Activated naive CD8-positive, alpha-beta T cell treated with anti-CD3 and anti-CD28 coated beads, Interleukin-2, amount 50 U/mL, for 24 hours (primary cell): ENCODE data around the gene KIAA0825.

Source experiments
- ATAC-seq: fragments of 150-1000 bp; cut with Tn5 transposase; one replicate; pipeline ENCODE4 v1.10.0; 2021
- DNase-seq: peaks from one replicate; pipeline ENCODE4 v3.0.0; 2021
- H3K27ac Mint-ChIP-seq: one replicate; pipeline ENCODE4 v1.8.0; 2021; ENCODE audit warnings: mild to moderate bottlenecking, mixed read lengths
- H3K27me3 Mint-ChIP-seq: one replicate; pipeline ENCODE4 v1.8.0; 2021; ENCODE audit warnings: mixed read lengths
- H3K36me3 Mint-ChIP-seq: one replicate; pipeline ENCODE4 v1.8.0; 2021; ENCODE audit warnings: low read depth, mixed read lengths
- H3K4me1 Mint-ChIP-seq: one replicate; pipeline ENCODE4 v1.8.0; 2021; ENCODE audit warnings: mixed read lengths
- H3K4me3 Mint-ChIP-seq: one replicate; pipeline ENCODE4 v1.8.0; 2021; ENCODE audit warnings: mild to moderate bottlenecking, moderate library complexity, mixed read lengths
- H3K9me3 Mint-ChIP-seq: one replicate; pipeline ENCODE4 v1.8.0; 2021; ENCODE audit warnings: mixed read lengths

KIAA0825 gene

DNA sequence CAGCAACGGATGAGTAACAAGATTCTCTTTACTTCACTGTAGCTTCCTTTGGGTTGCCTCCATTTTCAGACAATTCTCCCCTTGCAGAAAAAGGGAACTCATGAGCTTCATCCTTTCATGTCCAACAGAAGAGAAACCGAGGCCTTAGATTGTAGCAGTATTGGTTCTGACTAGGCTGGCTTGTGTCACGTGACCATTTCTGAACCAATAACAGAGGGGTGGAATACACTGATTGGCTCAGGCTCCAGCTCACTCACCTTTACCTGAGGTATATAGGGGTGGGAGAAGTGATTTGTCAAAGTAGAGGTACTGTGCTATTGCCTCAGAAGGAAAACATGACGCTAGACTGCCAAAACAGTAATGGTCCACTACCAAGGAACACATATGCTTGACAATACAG lies 343.7 kb downstream of the KIAA0825 start:
- Mint-ChIP-seq H3K36me3 (no peaks in the 10 kb centered on the region), H3K9me3 (no peaks in the 10 kb centered on the region), H3K27ac (no peak overlapping the region), H3K4me1 (no peaks in the 10 kb centered on the region), H3K4me3 (no peak overlapping the region), H3K27me3 (no peaks in the 10 kb centered on the region)
- no peak for ATAC-seq
- no peak for DNase-seq

DNA sequence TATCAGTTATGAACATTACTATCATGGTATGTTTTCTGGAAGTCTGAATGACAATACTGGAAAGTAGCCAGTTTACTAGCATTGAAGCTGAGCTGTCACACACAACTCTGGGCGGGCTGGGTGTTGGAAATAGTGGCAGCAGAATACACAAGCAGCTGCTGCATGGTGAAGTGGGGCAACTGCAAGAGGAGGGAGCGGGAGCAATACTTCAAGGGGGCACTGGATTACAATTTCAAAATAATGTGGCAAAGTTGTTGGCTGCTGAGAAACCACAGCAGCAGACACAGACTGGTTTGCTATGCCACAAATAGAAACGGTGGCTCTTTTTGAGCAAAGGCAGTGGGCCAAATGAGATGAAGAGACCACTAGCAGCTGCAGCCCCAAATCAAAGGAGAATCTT lies 350.2 kb downstream of the KIAA0825 start:
- Mint-ChIP-seq H3K4me1 (no peaks in the 10 kb centered on the region), H3K36me3 (no peaks in the 10 kb centered on the region), H3K4me3 (no peak overlapping the region), H3K27ac (no peak overlapping the region), H3K27me3 (no peaks in the 10 kb centered on the region), H3K9me3 (no peaks in the 10 kb centered on the region)
- no peak for ATAC-seq
- DNase-seq, result no peak

DNA sequence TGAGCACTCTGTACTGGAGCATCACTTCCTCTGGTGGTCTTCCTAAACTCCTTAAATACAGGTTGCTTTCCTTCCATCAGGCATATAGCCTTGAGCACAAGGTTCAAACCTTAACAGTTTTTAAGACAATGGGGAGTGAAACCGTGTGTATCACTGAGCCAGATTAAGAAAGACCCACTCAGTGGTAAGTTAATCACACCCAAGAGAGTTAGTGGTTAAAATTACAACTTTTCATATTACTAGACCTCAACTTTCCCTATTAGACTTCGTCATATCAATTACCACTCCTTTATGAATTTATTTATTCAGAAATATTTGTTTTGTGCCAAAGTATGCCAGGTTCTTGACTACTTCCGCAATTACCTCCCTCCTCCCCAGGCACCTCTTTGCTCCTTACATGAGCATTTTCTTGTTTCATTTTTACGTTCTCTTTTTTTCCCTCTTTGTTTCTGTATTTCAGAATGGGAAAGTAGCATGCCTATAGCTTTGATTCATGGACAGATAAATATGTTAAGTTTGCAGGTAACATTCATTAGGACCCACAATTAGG lies 351.0 kb downstream of the KIAA0825 start:
- H3K4me1 Mint-ChIP-seq, result no peaks in the 10 kb centered on the region
- no peaks in the 10 kb centered on the region for H3K9me3 Mint-ChIP-seq
- no peaks in the 10 kb centered on the region for H3K36me3 Mint-ChIP-seq
- DNase-seq, result no peak
- no peak overlapping the region for H3K4me3 Mint-ChIP-seq
- no peak overlapping the region for H3K27ac Mint-ChIP-seq
- no peak for ATAC-seq
- H3K27me3 Mint-ChIP-seq, result no peaks in the 10 kb centered on the region

DNA sequence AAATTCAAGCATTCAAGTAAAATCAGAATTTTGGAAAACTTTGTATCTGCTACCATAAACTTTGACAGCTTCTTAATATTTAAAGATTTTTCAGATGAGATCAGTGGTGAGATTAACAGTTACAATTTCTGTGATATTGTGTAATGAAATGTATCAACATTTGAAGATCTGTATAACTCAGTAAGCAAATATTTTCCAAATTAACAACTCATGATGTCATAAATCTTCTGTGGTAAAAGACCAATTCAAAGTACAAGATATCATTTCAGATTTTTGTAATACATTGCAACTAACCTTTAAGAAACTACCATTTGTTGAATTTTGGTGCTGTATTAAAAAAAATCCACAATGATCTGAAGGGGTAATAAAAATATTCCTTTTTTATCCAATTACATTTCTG lies 352.2 kb downstream of the KIAA0825 start:
- ATAC-seq, result no peak
- Mint-ChIP-seq H3K27ac (no peak overlapping the region), H3K4me3 (no peak overlapping the region), H3K27me3 (no peaks in the 10 kb centered on the region), H3K36me3 (no peaks in the 10 kb centered on the region), H3K4me1 (no peaks in the 10 kb centered on the region), H3K9me3 (no peaks in the 10 kb centered on the region)
- no peak for DNase-seq

DNA sequence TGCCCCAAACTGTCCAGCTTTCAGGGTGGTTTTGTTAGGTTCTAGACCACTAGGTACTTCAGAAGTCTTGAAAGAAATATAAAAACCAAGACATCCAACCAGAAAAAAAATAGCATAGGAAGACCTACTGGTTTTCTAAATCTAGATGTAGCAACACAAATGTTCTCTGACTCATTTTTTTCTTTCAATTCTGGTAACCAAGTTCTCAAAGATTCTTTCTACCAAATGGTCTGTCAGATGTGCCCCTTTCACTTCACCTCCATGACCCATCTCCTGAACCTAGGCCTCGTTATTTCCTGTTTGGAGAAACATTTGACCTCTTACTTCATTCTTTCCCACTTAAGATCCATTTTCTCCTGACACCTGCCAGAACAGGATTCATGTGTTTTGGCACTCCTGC lies 355.3 kb downstream of the KIAA0825 start:
- H3K9me3 Mint-ChIP-seq, result no peaks in the 10 kb centered on the region
- no peak for ATAC-seq
- H3K4me1 Mint-ChIP-seq, result no peaks in the 10 kb centered on the region
- H3K4me3 Mint-ChIP-seq, result no peak overlapping the region
- no peak overlapping the region for H3K27ac Mint-ChIP-seq
- no peaks in the 10 kb centered on the region for H3K27me3 Mint-ChIP-seq
- DNase-seq, result no peak
- H3K36me3 Mint-ChIP-seq, result no peaks in the 10 kb centered on the region

DNA sequence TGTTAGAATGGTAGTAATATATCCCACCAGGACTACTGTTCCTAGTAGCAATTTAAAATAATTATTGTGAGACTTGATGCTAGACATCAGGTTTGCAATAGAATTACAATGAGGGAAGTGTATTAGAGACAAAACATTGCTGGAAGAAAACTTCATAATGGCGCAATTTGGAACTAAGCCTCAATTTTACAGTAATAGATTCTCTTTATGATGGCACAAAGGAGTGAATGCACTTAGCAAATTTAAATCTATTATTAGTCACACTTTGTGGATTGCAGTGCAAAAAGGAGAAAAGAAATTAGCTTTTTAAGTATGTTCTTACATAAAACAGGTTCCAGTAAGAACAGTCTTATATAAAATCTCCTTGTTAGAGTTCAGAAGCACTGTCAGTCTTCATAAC lies 358.3 kb downstream of the KIAA0825 start:
- Mint-ChIP-seq H3K4me1 (no peaks in the 10 kb centered on the region), H3K27ac (no peak overlapping the region), H3K4me3 (no peak overlapping the region), H3K9me3 (no peaks in the 10 kb centered on the region), H3K36me3 (no peaks in the 10 kb centered on the region), H3K27me3 (no peaks in the 10 kb centered on the region)
- DNase-seq (no peak), ATAC-seq (no peak)

DNA sequence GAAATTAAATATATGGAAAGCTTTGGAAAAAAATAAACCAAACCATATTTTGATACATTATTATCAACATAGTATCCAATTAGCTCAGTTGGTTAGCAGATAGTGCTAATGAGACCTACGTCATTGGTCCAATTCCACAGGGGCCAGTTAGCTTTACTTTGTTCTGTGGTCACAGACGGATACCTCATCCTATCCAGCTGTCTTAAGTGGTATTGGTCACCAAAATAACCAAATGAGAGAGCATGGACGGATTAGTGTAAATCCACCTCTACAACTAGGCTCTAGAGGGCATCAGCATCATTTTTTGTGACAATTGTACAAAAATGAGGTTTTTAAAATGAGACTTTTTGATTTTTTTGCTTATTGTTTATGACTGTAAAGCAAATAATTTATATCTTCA lies 364.2 kb downstream of the KIAA0825 start:
- no peak for ATAC-seq
- H3K27ac Mint-ChIP-seq, result no peak overlapping the region

DNA sequence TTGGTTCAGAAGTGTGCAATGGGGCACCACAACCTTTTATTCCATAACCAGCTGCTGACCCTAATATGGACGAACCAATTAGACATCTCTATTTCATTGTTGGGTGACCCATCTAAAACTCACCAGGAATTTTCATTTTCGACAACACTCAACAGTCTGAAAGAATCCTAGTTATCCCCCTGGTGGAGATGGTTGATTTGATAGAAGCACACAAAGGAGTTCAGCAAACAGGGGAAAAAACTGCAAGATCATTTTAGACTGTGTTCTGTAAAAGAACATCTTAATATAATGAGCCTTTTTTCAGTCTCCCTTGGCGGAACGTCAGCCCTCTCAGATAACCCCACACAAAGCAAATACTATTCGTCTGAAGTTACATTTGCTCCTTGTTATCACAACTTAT lies 367.4 kb downstream of the KIAA0825 start:
- no peaks in the 10 kb centered on the region for H3K4me1 Mint-ChIP-seq
- no peaks in the 10 kb centered on the region for H3K27me3 Mint-ChIP-seq
- no peaks in the 10 kb centered on the region for H3K36me3 Mint-ChIP-seq
- H3K9me3 Mint-ChIP-seq, result no peaks in the 10 kb centered on the region
- no peak overlapping the region for H3K4me3 Mint-ChIP-seq
- no peak overlapping the region for H3K27ac Mint-ChIP-seq
- no peak for ATAC-seq
- no peak for DNase-seq

More for the DNA sequence above, 364.2 kb downstream of the KIAA0825 start:
- Mint-ChIP-seq H3K36me3 (no peaks in the 10 kb centered on the region), H3K9me3 (no peaks in the 10 kb centered on the region), H3K4me1 (no peaks in the 10 kb centered on the region), H3K27me3 (no peaks in the 10 kb centered on the region), H3K4me3 (no peak overlapping the region)
- DNase-seq, result no peak

DNA sequence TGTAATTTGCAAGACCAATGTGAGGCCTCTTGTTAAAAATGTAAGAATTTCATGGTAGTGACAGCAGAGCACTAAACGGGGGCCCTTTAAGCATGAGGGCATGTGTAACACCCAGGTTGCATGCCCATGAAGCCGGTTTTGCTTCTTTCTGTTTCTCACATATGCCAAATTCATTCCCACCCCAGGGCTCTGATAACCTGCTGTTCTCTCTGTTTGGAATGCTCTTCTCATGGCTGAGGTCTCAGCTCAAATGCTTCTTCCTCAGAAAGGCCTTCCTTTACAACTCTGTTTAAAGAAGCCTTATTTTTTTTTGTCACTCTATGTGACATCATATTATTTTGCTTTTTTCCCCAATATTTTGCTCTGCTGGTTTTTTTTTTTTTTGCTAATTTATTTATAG lies 369.0 kb downstream of the KIAA0825 start:
- Mint-ChIP-seq H3K36me3 (no peaks in the 10 kb centered on the region), H3K27me3 (no peaks in the 10 kb centered on the region), H3K4me3 (no peak overlapping the region), H3K9me3 (no peaks in the 10 kb centered on the region), H3K4me1 (no peaks in the 10 kb centered on the region), H3K27ac (no peak overlapping the region)
- DNase-seq (no peak), ATAC-seq (no peak)

DNA sequence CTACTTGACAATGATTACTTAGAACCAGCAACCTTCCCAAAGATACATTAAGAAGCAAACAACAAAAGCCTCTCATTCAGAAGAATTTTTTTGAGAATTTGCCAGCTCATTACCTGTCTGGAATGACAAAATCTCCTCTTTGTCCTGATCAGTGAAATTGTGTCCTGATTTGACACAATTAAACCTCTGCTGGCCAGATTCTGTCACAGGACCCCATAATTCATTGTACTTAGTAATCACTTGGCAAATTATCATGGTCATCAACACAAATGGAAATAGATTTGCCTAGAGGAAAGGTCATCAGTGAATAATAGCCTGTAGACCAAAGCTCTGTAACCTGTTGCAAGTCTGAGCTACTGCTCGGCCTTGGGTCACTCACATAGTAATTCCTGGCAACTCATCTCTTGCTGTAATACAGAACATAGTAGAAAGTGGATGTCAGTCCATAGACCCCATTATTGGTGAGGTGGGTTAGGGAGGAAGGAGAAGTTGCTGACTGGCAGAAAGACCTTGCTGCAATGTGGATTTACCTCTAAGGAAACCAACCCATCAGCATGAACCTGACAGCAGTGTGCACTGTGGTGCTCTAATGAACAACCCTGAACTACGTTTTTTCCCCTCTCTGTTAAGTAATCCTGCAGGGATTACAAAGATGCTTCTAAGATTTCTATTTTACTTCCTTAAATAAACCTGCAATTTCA lies 370.1 kb downstream of the KIAA0825 start:
- Mint-ChIP-seq H3K27me3 (no peaks in the 10 kb centered on the region), H3K27ac (no peak overlapping the region), H3K4me1 (no peaks in the 10 kb centered on the region), H3K36me3 (no peaks in the 10 kb centered on the region), H3K9me3 (no peaks in the 10 kb centered on the region), H3K4me3 (no peak overlapping the region)
- ATAC-seq (no peak), DNase-seq (no peak)

DNA sequence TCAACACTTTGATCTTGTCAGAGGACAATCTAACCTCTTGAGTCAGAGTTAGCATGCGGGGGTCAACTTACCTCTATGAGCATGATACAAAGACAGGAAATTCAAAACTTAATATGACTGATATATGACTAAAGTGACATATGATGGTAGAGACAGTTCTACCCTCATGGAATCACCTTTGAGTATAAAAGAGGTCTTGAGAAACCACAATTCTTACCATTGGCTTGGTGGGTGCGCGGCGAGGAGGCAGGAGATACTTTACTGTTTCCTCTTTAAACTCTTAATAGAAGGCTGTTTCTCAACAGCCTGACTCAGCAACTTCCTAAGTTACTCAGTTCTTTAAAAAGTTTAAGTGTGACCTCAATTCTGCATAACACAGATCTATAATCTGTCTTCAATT lies 372.8 kb downstream of the KIAA0825 start:
- no peaks in the 10 kb centered on the region for H3K27me3 Mint-ChIP-seq
- no peak overlapping the region for H3K27ac Mint-ChIP-seq
- no peak overlapping the region for H3K4me3 Mint-ChIP-seq
- no peaks in the 10 kb centered on the region for H3K36me3 Mint-ChIP-seq
- ATAC-seq, result peak; percentile 57
- no peak for DNase-seq
- no peaks in the 10 kb centered on the region for H3K4me1 Mint-ChIP-seq
- no peaks in the 10 kb centered on the region for H3K9me3 Mint-ChIP-seq

DNA sequence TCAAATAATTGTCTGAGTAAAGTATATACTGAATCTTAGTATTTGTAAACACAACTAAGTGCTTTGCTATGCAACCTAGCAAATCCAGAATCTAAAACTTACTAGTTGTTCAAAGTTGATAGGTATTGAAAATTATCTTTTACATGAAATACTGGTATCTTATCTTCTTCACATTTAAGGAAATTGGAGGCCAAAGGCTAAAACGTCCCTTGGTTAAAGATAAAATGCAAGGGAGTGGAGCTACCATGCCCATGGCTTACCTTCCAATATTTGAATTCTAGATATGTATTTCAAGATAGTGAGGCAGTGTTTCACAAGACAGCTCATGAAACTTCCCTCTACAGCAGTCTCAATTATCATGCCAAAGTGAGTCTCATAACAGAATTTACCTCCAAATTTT lies 373.5 kb downstream of the KIAA0825 start:
- H3K27ac Mint-ChIP-seq, result no peak overlapping the region
- no peaks in the 10 kb centered on the region for H3K27me3 Mint-ChIP-seq
- no peaks in the 10 kb centered on the region for H3K4me1 Mint-ChIP-seq
- no peaks in the 10 kb centered on the region for H3K36me3 Mint-ChIP-seq
- H3K9me3 Mint-ChIP-seq, result no peaks in the 10 kb centered on the region
- no peak overlapping the region for H3K4me3 Mint-ChIP-seq
- no peak for ATAC-seq
- DNase-seq, result no peak

DNA sequence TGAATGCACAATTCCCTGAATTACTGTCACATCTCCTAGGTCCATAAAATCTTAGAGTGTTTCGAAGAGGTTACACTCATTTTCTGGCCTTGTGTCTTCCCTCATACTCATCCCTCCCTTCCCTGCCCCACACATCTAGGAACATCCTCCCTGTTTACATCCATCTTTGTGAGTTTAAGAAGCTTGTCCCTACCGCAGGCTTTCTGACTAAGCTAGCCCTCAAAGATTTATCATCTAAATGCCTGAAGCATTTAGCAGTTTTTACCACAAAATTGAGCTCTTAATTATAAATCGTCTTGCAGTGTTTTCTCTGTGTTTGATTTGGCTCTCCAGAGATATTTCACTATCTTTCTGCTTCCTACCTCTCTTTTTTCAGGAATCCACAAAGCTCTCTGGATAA lies 374.8 kb downstream of the KIAA0825 start:
- Mint-ChIP-seq H3K27me3 (no peaks in the 10 kb centered on the region), H3K36me3 (no peaks in the 10 kb centered on the region), H3K9me3 (no peaks in the 10 kb centered on the region), H3K4me1 (no peaks in the 10 kb centered on the region), H3K27ac (no peak overlapping the region), H3K4me3 (no peak overlapping the region)
- ATAC-seq (no peak), DNase-seq (no peak)

DNA sequence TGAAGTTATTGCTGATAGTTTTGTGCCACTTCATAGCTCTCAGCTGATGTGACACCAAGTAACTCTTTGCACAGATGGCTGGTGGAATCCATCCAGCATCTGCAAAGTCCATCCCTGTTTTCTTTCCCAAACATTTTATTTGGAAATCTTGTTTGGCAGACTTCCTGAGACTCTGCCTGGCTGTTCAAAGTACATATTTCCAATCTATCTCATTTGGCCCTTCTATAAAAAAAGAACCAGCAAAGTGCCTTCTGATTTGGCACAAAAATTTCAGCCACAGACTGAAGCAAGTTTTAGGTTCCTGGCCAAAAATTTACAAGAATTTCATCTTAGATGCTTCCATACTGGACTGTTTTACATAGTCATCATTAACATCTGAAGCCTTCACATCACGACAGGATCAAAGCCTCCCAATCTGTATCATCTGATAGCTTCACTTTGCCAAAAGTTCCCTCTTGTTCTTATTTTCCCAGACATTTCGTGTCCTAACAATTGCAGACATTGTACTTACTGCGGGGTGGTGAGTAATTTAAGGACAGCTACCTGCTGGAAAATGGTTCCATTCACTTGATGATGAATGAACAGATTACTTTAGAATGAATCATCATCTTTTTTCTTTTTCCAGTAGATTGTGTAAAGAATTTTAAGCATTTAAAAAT lies 377.3 kb downstream of the KIAA0825 start:
- ATAC-seq, result no peak
- Mint-ChIP-seq H3K27ac (no peak overlapping the region), H3K4me1 (no peaks in the 10 kb centered on the region), H3K27me3 (no peaks in the 10 kb centered on the region), H3K9me3 (no peaks in the 10 kb centered on the region), H3K36me3 (no peaks in the 10 kb centered on the region), H3K4me3 (no peak overlapping the region)
- no peak for DNase-seq

DNA sequence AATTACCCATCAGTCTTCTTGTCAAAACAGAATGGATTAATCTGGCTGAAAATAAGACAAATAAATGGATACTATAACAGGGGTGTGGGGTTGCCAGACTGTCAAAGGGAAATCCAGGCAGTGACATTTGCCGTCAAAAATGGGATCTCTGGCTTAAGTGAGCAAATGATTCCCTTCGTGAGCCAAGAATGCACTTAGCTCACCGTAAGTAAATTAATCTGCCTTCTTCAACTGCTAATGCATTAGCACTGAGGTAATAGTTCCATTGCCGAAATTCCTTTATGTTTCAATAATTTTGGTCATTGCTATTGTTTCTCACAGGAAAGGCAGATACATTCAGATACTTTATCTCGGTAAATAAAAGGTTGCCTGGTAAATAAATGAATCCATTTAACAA lies 377.8 kb downstream of the KIAA0825 start:
- no peak for DNase-seq
- Mint-ChIP-seq H3K27ac (no peak overlapping the region), H3K27me3 (no peaks in the 10 kb centered on the region), H3K36me3 (no peaks in the 10 kb centered on the region), H3K4me3 (no peak overlapping the region), H3K9me3 (no peaks in the 10 kb centered on the region), H3K4me1 (no peaks in the 10 kb centered on the region)
- ATAC-seq, result no peak
